Right lobe of liver (tissue), 6 donors: ENCODE results near the gene ATG7. TPM values are rescaled to one million over a fixed set of nuclear protein-coding genes. Genes with fewer than 3 reads are reported as not detected.
"Not testable (repeated sequence)": the region's sequence is repeated elsewhere in the genome, so short reads cannot be mapped to it uniquely, and the experiment has no call there.

ENCODE experiments used
- ATAC-seq, 4 donors: fragments of 200-7000 bp; cut with Tn5 transposase; one replicate each; pipeline ENCODE4 v1.9.1; 2020; ENCODE audit warnings: mild to moderate bottlenecking in 4 of 4, moderate library complexity in 4 of 4
- DNase-seq, 3 donors: peaks; one replicate each; pipeline ENCODE4 v3.0.0-alpha.2; 2020
- H3K27ac ChIP-seq, 3 donors: fragments of 200-600 bp; one replicate each; pipeline ENCODE4 v1.8.0; 2022
- H3K27me3 ChIP-seq, 2 donors: fragments of 200-600 bp; one replicate each; pipeline ENCODE4 v1.8.0; 2022
- H3K36me3 ChIP-seq, 4 donors: fragments of 200-600 bp; sonication (generic) in 1 of 4; one replicate each; pipeline versions ENCODE4 v1.5.1 to v1.8.0; 2017 to 2022; ENCODE audit warnings: control low read depth in 1 of 4
- H3K4me1 ChIP-seq, 4 donors: fragments of 200-600 bp; sonication (generic) in 1 of 4; one replicate each; pipeline versions ENCODE4 v1.5.1 to v1.8.0; 2017 to 2022; ENCODE audit warnings: control low read depth in 1 of 4
- H3K4me3 ChIP-seq, 3 donors: fragments of 200-600 bp; one replicate each; pipeline ENCODE4 v1.8.0; 2022
- H3K9me3 ChIP-seq, 4 donors: fragments of 200-600 bp; sonication (generic) in 1 of 4; one replicate each; pipeline versions ENCODE4 v1.5.1 to v1.8.0; 2017 to 2022; ENCODE audit warnings: control low read depth in 1 of 4
- CTCF ChIP-seq, 4 donors: fragments of 200-600 bp in 3 of 4; fragments of 450-650 bp in 1 of 4; IDR thresholded peaks; one replicate each; pipeline versions ENCODE4 v1.5.1 to v1.8.0; 2016 to 2022; ENCODE audit warnings: antibody characterized with exemption in 4 of 4, mild to moderate bottlenecking in 2 of 4
- POLR2A ChIP-seq: fragments of 450-650 bp; IDR thresholded peaks from one replicate; pipeline ENCODE4 v1.6.1; 2017; ENCODE audit warnings: antibody characterized with exemption, mild to moderate bottlenecking
- WGBS: methylation state at CpG from one replicate; pipeline ENCODE4 v1.1.6; 2018; ENCODE audit warnings: low coverage, low lambda C conversion rate; ENCODE audit not compliant: insufficient coverage; ENCODE audit errors: missing lambda C conversion rate; 5-methylcytosine and 5-hydroxymethylcytosine counted together
- intact Hi-C, 2 donors: fragments of 100-400 bp; cut with DNase I; formaldehyde crosslinking; loops; one replicate each; pipeline versions ENCODE4 v1.11.2 to v1.14.1; 2022
- total RNA-seq, 6 experiments: library from RNA; depleted of rRNA in 2 of 6; stranded (reverse); fragments of >200 nt in 2 of 6; fragmentation: NEBNext Ultra II Directional in 3 of 6; extraction: Animal tissue kit (Norgen Biotek cat#: 25700) in 3 of 6; gene quantifications; one replicate each; pipeline versions ENCODE4 v1.1.0 to v1.2.4, GENCODE V29; 2016 to 2023
- donor health status: DM: no; HTN: yes; CAD: no.
- donor health status: DM: no; HTN: no; CAD: no.
- donor health status: DM: no; HTN: no; CAD: no.
- donor health status: DM: no; HTN: yes; CAD: no.
- donor health status: DM: no; HTN: yes; CAD: no.

Gene ATG7
- total RNA-seq, 6 experiments from 2014 or later, result 13.6 to 21.1 (median 15.8) TPM

GRCh38 chr3:11394392-11394791 lies 122.2 kb downstream of the ATG7 start:
- Histone ChIP-seq H3K4me3 (no peak overlapping the region), H3K4me1 (peaks cover 0 to 14% (median 0%) of the 10 kb centered on the region in 4 donors), H3K27ac (no peak overlapping the region), H3K9me3 (no peaks in the 10 kb centered on the region), H3K27me3 (no peaks in the 10 kb centered on the region), H3K36me3 (no peaks in the 10 kb centered on the region)
- DNase-seq, result no peak
- no peak for TF ChIP-seq POLR2A
- no peak for TF ChIP-seq CTCF (IDR thresholded peaks at IDR 0.05)
- 87% methylated on average over 4 of the region's 4 CpGs for WGBS
- ATAC-seq, result no peak
- intact Hi-C loops, result no loop called here

GRCh38 chr3:11400213-11400612 lies 128.0 kb downstream of the ATG7 start:
- H3K4me3 ChIP-seq, result no peak overlapping the region
- intact Hi-C loops, result no loop called here
- no peak for ATAC-seq
- 93% methylated on average over 4 of the region's 4 CpGs for WGBS
- TF ChIP-seq CTCF (IDR thresholded peaks at IDR 0.05) (no peak), POLR2A (no peak)
- no peaks in the 10 kb centered on the region for H3K9me3 ChIP-seq
- no peak overlapping the region for H3K27ac ChIP-seq
- H3K36me3 ChIP-seq, result no peaks in the 10 kb centered on the region
- DNase-seq, result no peak
- H3K4me1 ChIP-seq, result peaks cover 0 to 3% (median 0%) of the 10 kb centered on the region in 4 donors
- no peaks in the 10 kb centered on the region for H3K27me3 ChIP-seq

- intact Hi-C loops, result no loop called here
- TF ChIP-seq POLR2A (no peak), CTCF (IDR thresholded peaks at IDR 0.05) (no peak)
- no peaks in the 10 kb centered on the region for H3K4me1 ChIP-seq
- no peak for DNase-seq
- no peaks in the 10 kb centered on the region for H3K36me3 ChIP-seq
- no peak for ATAC-seq
- no peak overlapping the region for H3K4me3 ChIP-seq
- H3K9me3 ChIP-seq, result no peaks in the 10 kb centered on the region
- H3K27ac ChIP-seq, result no peak overlapping the region
- H3K27me3 ChIP-seq, result no peaks in the 10 kb centered on the region
- 100% methylated on average over 1 of the region's 1 CpG for WGBS
Observed at GRCh38 chr3:11401434-11401833, 129.2 kb downstream of the ATG7 start.

GRCh38 chr3:11405323-11405722 lies 133.1 kb downstream of the ATG7 start:
- Histone ChIP-seq H3K4me1 (no peaks in the 10 kb centered on the region), H3K9me3 (no peaks in the 10 kb centered on the region), H3K4me3 (no peak overlapping the region), H3K36me3 (no peaks in the 10 kb centered on the region), H3K27me3 (no peaks in the 10 kb centered on the region), H3K27ac (no peak overlapping the region)
- ATAC-seq (no peak), DNase-seq (no peak)
- TF ChIP-seq CTCF (IDR thresholded peaks at IDR 0.05) (no peak), POLR2A (no peak)
- intact Hi-C loops, result no loop called here
- WGBS, result 100% methylated on average over 2 of the region's 2 CpGs

GRCh38 chr3:11407644-11408043 lies 135.4 kb downstream of the ATG7 start:
- Histone ChIP-seq H3K4me3 (no peak overlapping the region), H3K4me1 (no peaks in the 10 kb centered on the region), H3K36me3 (no peaks in the 10 kb centered on the region), H3K9me3 (no peaks in the 10 kb centered on the region), H3K27me3 (no peaks in the 10 kb centered on the region), H3K27ac (no peak overlapping the region)
- intact Hi-C loops, result no loop called here
- ATAC-seq (no peak), DNase-seq (no peak)
- WGBS, result 100% methylated on average over 1 of the region's 1 CpG
- no peak for TF ChIP-seq CTCF (IDR thresholded peaks at IDR 0.05)
- TF ChIP-seq POLR2A, result no peak

- H3K27me3 ChIP-seq, H3K9me3 ChIP-seq, H3K27ac ChIP-seq, H3K4me3 ChIP-seq, ATAC-seq, H3K4me1 ChIP-seq, intact Hi-C loops, DNase-seq, H3K36me3 ChIP-seq: not testable (repeated sequence)
- WGBS, result 98% methylated on average over 3 of the region's 4 CpGs
Observed at GRCh38 chr3:11408324-11408859, 136.2 kb downstream of the ATG7 start.
